ENCODE results near the gene SNTN.

Gene SNTN

GRCh38 chr3:63652066-63652725, at the start of gene SNTN:
Gene SNTN (plus strand): TSS chr3:63652675. CDS start chr3:63652688, 13 bp downstream.
- no peaks in the 10 kb centered on the region for H3K9me3 ChIP-seq
- no peak within 1 kb of the TSS for H3K4me3 ChIP-seq
- TF ChIP-seq Cebpa-rat (IDR thresholded peaks at IDR 0.05) = no peak
- no peak within 1 kb of the TSS for H3K4me2 ChIP-seq
- no peaks in the 10 kb centered on the region for H3K36me3 ChIP-seq
- no peaks in the 10 kb centered on the region for H3K4me1 ChIP-seq
- no peaks in the 10 kb centered on the region for H4K20me1 ChIP-seq
- H3K27me3 ChIP-seq = no peaks in the 10 kb centered on the region
- no peak within 1 kb of the TSS for H3K27ac ChIP-seq
- no peak within 1 kb of the TSS for H3K9ac ChIP-seq

GRCh38 chr3:63607716-63608115, 44.8 kb upstream of the SNTN start:
- Histone ChIP-seq H3K4me3 (no peak overlapping the region), H3K9ac (no peak overlapping the region), H3K4me1 (no peaks in the 10 kb centered on the region), H3K27me3 (no peaks in the 10 kb centered on the region), H3K9me3 (no peaks in the 10 kb centered on the region), H4K20me1 (no peaks in the 10 kb centered on the region), H3K27ac (no peak overlapping the region), H3K4me2 (no peak overlapping the region), H3K36me3 (no peaks in the 10 kb centered on the region)
- no peak for TF ChIP-seq Cebpa-rat (IDR thresholded peaks at IDR 0.05)

GRCh38 chr3:63609408-63609807, 43.1 kb upstream of the SNTN start:
- Histone ChIP-seq H3K4me3 (no peak overlapping the region), H3K27me3 (no peaks in the 10 kb centered on the region)
- TF ChIP-seq Cebpa-rat (IDR thresholded peaks at IDR 0.05) = no peak

GRCh38 chr3:63609834-63610233, 42.6 kb upstream of the SNTN start:
- Histone ChIP-seq H3K4me1 (no peaks in the 10 kb centered on the region), H3K27me3 (no peaks in the 10 kb centered on the region), H3K9me3 (no peaks in the 10 kb centered on the region), H3K36me3 (no peaks in the 10 kb centered on the region), H3K4me3 (no peak overlapping the region), H3K27ac (no peak overlapping the region), H4K20me1 (no peaks in the 10 kb centered on the region), H3K9ac (no peak overlapping the region), H3K4me2 (no peak overlapping the region)
- TF ChIP-seq Cebpa-rat (IDR thresholded peaks at IDR 0.05) = no peak

More at GRCh38 chr3:63609408-63609807, 43.1 kb upstream of the SNTN start:
- Histone ChIP-seq H3K4me2 (no peak overlapping the region), H3K9me3 (no peaks in the 10 kb centered on the region), H3K4me1 (no peaks in the 10 kb centered on the region), H3K36me3 (no peaks in the 10 kb centered on the region), H3K9ac (no peak overlapping the region), H3K27ac (no peak overlapping the region), H4K20me1 (no peaks in the 10 kb centered on the region)

GRCh38 chr3:63611382-63611781, 41.1 kb upstream of the SNTN start:
- H3K27ac ChIP-seq = no peak overlapping the region
- H3K9me3 ChIP-seq = no peaks in the 10 kb centered on the region
- TF ChIP-seq Cebpa-rat (IDR thresholded peaks at IDR 0.05) = no peak
- no peaks in the 10 kb centered on the region for H4K20me1 ChIP-seq
- no peaks in the 10 kb centered on the region for H3K36me3 ChIP-seq
- no peaks in the 10 kb centered on the region for H3K27me3 ChIP-seq
- no peaks in the 10 kb centered on the region for H3K4me1 ChIP-seq
- no peak overlapping the region for H3K4me3 ChIP-seq
- no peak overlapping the region for H3K4me2 ChIP-seq
- no peak overlapping the region for H3K9ac ChIP-seq

GRCh38 chr3:63613561-63613960, 38.9 kb upstream of the SNTN start:
- H3K27ac ChIP-seq = no peak overlapping the region
- no peak overlapping the region for H3K4me3 ChIP-seq
- H3K36me3 ChIP-seq = no peaks in the 10 kb centered on the region
- H3K27me3 ChIP-seq = no peaks in the 10 kb centered on the region
- H3K4me1 ChIP-seq = no peaks in the 10 kb centered on the region
- H3K9me3 ChIP-seq = no peaks in the 10 kb centered on the region
- no peaks in the 10 kb centered on the region for H4K20me1 ChIP-seq
- no peak overlapping the region for H3K9ac ChIP-seq
- no peak overlapping the region for H3K4me2 ChIP-seq
- TF ChIP-seq Cebpa-rat (IDR thresholded peaks at IDR 0.05) = no peak

GRCh38 chr3:63617391-63617790, 35.1 kb upstream of the SNTN start:
- TF ChIP-seq Cebpa-rat (IDR thresholded peaks at IDR 0.05) = no peak

GRCh38 chr3:63624941-63625560, 27.4 kb upstream of the SNTN start:
- Histone ChIP-seq H3K4me2 (peak overlapping the region; percentile 39), H3K4me3 (no peak overlapping the region), H3K9me3 (no peaks in the 10 kb centered on the region), H3K36me3 (no peaks in the 10 kb centered on the region), H3K27me3 (no peaks in the 10 kb centered on the region), H3K9ac (no peak overlapping the region), H3K27ac (no peak overlapping the region), H4K20me1 (no peaks in the 10 kb centered on the region), H3K4me1 (peaks cover 14% of the 10 kb centered on the region)
- TF ChIP-seq Cebpa-rat (IDR thresholded peaks at IDR 0.05) = no peak

More at GRCh38 chr3:63617391-63617790, 35.1 kb upstream of the SNTN start:
- H3K36me3 ChIP-seq = no peaks in the 10 kb centered on the region
- no peaks in the 10 kb centered on the region for H3K4me1 ChIP-seq
- no peak overlapping the region for H3K9ac ChIP-seq
- no peak overlapping the region for H3K4me3 ChIP-seq
- no peaks in the 10 kb centered on the region for H3K9me3 ChIP-seq
- H3K27ac ChIP-seq = no peak overlapping the region
- no peaks in the 10 kb centered on the region for H3K27me3 ChIP-seq
- no peak overlapping the region for H3K4me2 ChIP-seq
- no peaks in the 10 kb centered on the region for H4K20me1 ChIP-seq

- H3K9ac ChIP-seq = no peak overlapping the region
Measured at GRCh38 chr3:63631670-63632069, 20.8 kb upstream of the SNTN start.

GRCh38 chr3:63635186-63635585, 17.3 kb upstream of the SNTN start:
- Histone ChIP-seq H3K9ac (no peak overlapping the region), H3K36me3 (no peaks in the 10 kb centered on the region), H3K4me3 (no peak overlapping the region), H3K4me2 (no peak overlapping the region), H4K20me1 (no peaks in the 10 kb centered on the region), H3K9me3 (no peaks in the 10 kb centered on the region; the same call in 1 of the 2 replicates), H3K27me3 (no peaks in the 10 kb centered on the region), H3K4me1 (no peaks in the 10 kb centered on the region), H3K27ac (no peak overlapping the region)
- TF ChIP-seq Cebpa-rat (IDR thresholded peaks at IDR 0.05) = no peak

More at GRCh38 chr3:63631670-63632069, 20.8 kb upstream of the SNTN start:
- Histone ChIP-seq H3K36me3 (no peaks in the 10 kb centered on the region), H3K27ac (no peak overlapping the region), H3K4me3 (no peak overlapping the region), H4K20me1 (no peaks in the 10 kb centered on the region), H3K27me3 (no peaks in the 10 kb centered on the region), H3K9me3 (no peaks in the 10 kb centered on the region; the same call in 1 of the 2 replicates), H3K4me2 (no peak overlapping the region), H3K4me1 (no peaks in the 10 kb centered on the region)
- no peak for TF ChIP-seq Cebpa-rat (IDR thresholded peaks at IDR 0.05)

Data from BLaER1 (cell line).